GM12878 (cell line): ENCODE results near the gene SPTA1. TPM values are rescaled to one million over a fixed set of nuclear protein-coding genes. Genes with fewer than 3 reads are reported as not detected.

Experiments used
- ATAC-seq: fragments of 200-7000 bp; cut with Tn5 transposase; 3 replicates; pipeline ENCODE4 v1.9.1; 2020; ENCODE audit warnings: mild to moderate bottlenecking, moderate library complexity
- BruUV-seq: library from RNA; stranded (reverse); fragments of 400-500 nt; replicated peaks from 2 replicates; lab custom pipeline; 2021; lab: Mats Ljungman, UMichigan
- CTCF ChIA-PET: fragments of 300-600 bp; sonication (Branson Sonifier 250); formaldehyde crosslinking; extraction: SDS; loops from one replicate; lab custom pipeline; 2021; ENCODE audit warnings: inconsistent platforms; lab: Yijun Ruan, JAX
- POLR2A ChIA-PET: fragments of 350-600 bp; formaldehyde crosslinking; extraction: SDS; loops from one replicate; lab custom pipeline; 2021; ENCODE audit warnings: inconsistent platforms; lab: Charles Lee
- RAD21 ChIA-PET: fragments of 300-600 bp; sonication (Branson Sonifier 250); formaldehyde crosslinking; loops from one replicate; lab custom pipeline; 2023; ENCODE audit warnings: antibody characterized with exemption; ENCODE audit not compliant: unreplicated experiment; lab: Charles Lee
- SMC1A ChIA-PET: fragments of 300-600 bp; sonication (Branson Sonifier 250); formaldehyde crosslinking; loops from one replicate; lab custom pipeline; 2023; ENCODE audit not compliant: unreplicated experiment, uncharacterized antibody; lab: Charles Lee
- DNase-seq: peaks from one replicate; pipeline ENCODE4 v3.0.0-alpha.2; 2011; ENCODE audit warnings: low read depth, low spot score
- FAIRE-seq: peaks from 3 replicates; lab custom pipeline; 2011; peaks lifted over from hg19 to GRCh38; lab: Jason Lieb, UNC
- H2AFZ ChIP-seq: 2 replicates; pipeline ENCODE4 v1.6.0; 2011; ENCODE audit warnings: low read depth, low read length, control low read depth; ENCODE audit not compliant: control insufficient read depth
- H3K27ac ChIP-seq: 2 replicates; pipeline ENCODE4 v1.5.1; 2011; ENCODE audit warnings: control low read depth; ENCODE audit not compliant: control insufficient read depth, insufficient read depth
- H3K27me3 ChIP-seq, 2 experiments: replicated peaks in 1 of 2; 2 replicates each; pipeline versions ENCODE4 v1.6.0 to v1.6.1; 2011; ENCODE audit warnings: low read length in 1 of 2; ENCODE audit not compliant: control insufficient read depth in 2 of 2, insufficient read depth in 2 of 2
- H3K36me3 ChIP-seq, 2 experiments: 2 replicates each; pipeline ENCODE4 v1.5.1; 2011; ENCODE audit warnings: low read length in 1 of 2; ENCODE audit not compliant: control insufficient read depth in 2 of 2, insufficient read depth in 2 of 2
- H3K4me1 ChIP-seq: 2 replicates; pipeline ENCODE4 v1.6.1; 2011; ENCODE audit warnings: mild to moderate bottlenecking, low read length, moderate library complexity, mixed read lengths; ENCODE audit not compliant: control insufficient read depth, insufficient read depth
- H3K4me2 ChIP-seq: 2 replicates; pipeline ENCODE4 v1.6.0; 2011; ENCODE audit warnings: control low read depth; ENCODE audit not compliant: control insufficient read depth, insufficient read depth
- H3K4me3 ChIP-seq: fragments of 200-600 bp; sonication (generic); 2 replicates; pipeline ENCODE4 v1.5.1; 2016
- H3K79me2 ChIP-seq: 2 replicates; pipeline ENCODE4 v1.6.0; 2011; ENCODE audit warnings: low read length; ENCODE audit not compliant: control insufficient read depth, insufficient read depth
- H3K9ac ChIP-seq: 2 replicates; pipeline ENCODE4 v1.8.0; 2011; ENCODE audit warnings: low read length, control low read depth, mixed read lengths; ENCODE audit not compliant: control insufficient read depth, insufficient read depth
- H3K9me3 ChIP-seq: replicated peaks from 3 replicates; pipeline ENCODE4 v1.5.1; 2011; ENCODE audit warnings: mild to moderate bottlenecking, low read length; ENCODE audit not compliant: control insufficient read depth, insufficient read depth
- H4K20me1 ChIP-seq: 2 replicates; pipeline ENCODE4 v1.6.0; 2011; ENCODE audit not compliant: control insufficient read depth, insufficient read depth
- ASH2L ChIP-seq: fragments of 300-600, 200-600 bp; sonication (generic); IDR thresholded peaks from 2 replicates; pipeline ENCODE4 v1.6.1; 2017; ENCODE audit warnings: low read depth, mild to moderate bottlenecking, borderline replicate concordance
- CBX3 ChIP-seq: fragments of 200-600 bp; sonication (generic); IDR thresholded peaks from 2 replicates; pipeline ENCODE4 v1.6.1; 2016; ENCODE audit warnings: low read depth, borderline replicate concordance
- EED ChIP-seq: sonication (generic); IDR thresholded peaks from 2 replicates; pipeline ENCODE4 v1.6.1; 2016; ENCODE audit warnings: antibody characterized with exemption, low read depth
- HDGF ChIP-seq: fragments of 450-650 bp; IDR thresholded peaks from 2 replicates; pipeline ENCODE4 v1.6.1; 2016; ENCODE audit warnings: antibody characterized with exemption
- IRF4 ChIP-seq: IDR thresholded peaks from 2 replicates; pipeline ENCODE4 v1.6.1; 2011; ENCODE audit warnings: low read depth, low read length
- JUND ChIP-seq: IDR thresholded peaks from 2 replicates; pipeline ENCODE4 v1.6.1; 2012; ENCODE audit warnings: low read depth, mild to moderate bottlenecking, low read length, improper control_type of control experiment, moderate library complexity
- KAT2A ChIP-seq: conservative IDR thresholded peaks from 2 replicates; pipeline ENCODE4 v1.6.1; 2011; ENCODE audit warnings: low read depth, low read length; ENCODE audit not compliant: control insufficient read depth
- MYB ChIP-seq: fragments of 150-350 bp; IDR thresholded peaks from 2 replicates; pipeline ENCODE4 v1.6.1; 2014; ENCODE audit warnings: mild to moderate bottlenecking, low read depth, low read length, borderline replicate concordance
- NFXL1 ChIP-seq: fragments of 450-650 bp; IDR thresholded peaks from 2 replicates; pipeline ENCODE4 v1.6.1; 2017; ENCODE audit warnings: antibody characterized with exemption, mild to moderate bottlenecking, borderline replicate concordance
- NFYA ChIP-seq: IDR thresholded peaks from 2 replicates; pipeline ENCODE4 v1.6.1; 2011; ENCODE audit warnings: low read depth, mild to moderate bottlenecking, low read length, improper control_type of control experiment, borderline replicate concordance
- NFYB ChIP-seq: IDR thresholded peaks from 2 replicates; pipeline ENCODE4 v1.6.1; 2011; ENCODE audit warnings: low read depth, mild to moderate bottlenecking, low read length, improper control_type of control experiment, moderate library complexity; ENCODE audit not compliant: insufficient read depth
- PAX8 ChIP-seq: fragments of 450-650 bp; IDR thresholded peaks from 2 replicates; pipeline ENCODE4 v1.6.1; 2017; ENCODE audit warnings: mild to moderate bottlenecking, moderate library complexity
- POLR2AphosphoS2 ChIP-seq: IDR thresholded peaks from 2 replicates; pipeline ENCODE4 v1.6.1; 2011; ENCODE audit warnings: low read depth, mild to moderate bottlenecking, low read length, improper control_type of control experiment, moderate library complexity
- RB1 ChIP-seq: fragments of 450-650 bp; formaldehyde crosslinking; IDR thresholded peaks from 2 replicates; pipeline ENCODE4 v1.6.1; 2017; ENCODE audit warnings: mild to moderate bottlenecking, borderline replicate concordance
- SMAD5 ChIP-seq: IDR thresholded peaks from 2 replicates; pipeline ENCODE4 v1.6.1; 2016; ENCODE audit warnings: antibody characterized with exemption, low read depth
- SMARCA5 ChIP-seq: fragments of 450-650 bp; IDR thresholded peaks from 2 replicates; pipeline ENCODE4 v1.6.1; 2017; ENCODE audit warnings: mild to moderate bottlenecking
- SREBF2 ChIP-seq: IDR thresholded peaks from 2 replicates; pipeline ENCODE4 v1.6.1; 2012; ENCODE audit warnings: mild to moderate bottlenecking, low read length
- STAT1 ChIP-seq: fragments of 450-650 bp; conservative IDR thresholded peaks from 2 replicates; pipeline ENCODE4 v1.6.1; 2014; ENCODE audit warnings: antibody characterized with exemption, mild to moderate bottlenecking
- STAT3 ChIP-seq: IDR thresholded peaks from 2 replicates; pipeline ENCODE4 v1.6.1; 2011; ENCODE audit warnings: low read depth, low read length, improper control_type of control experiment
- TARDBP ChIP-seq: IDR thresholded peaks from 2 replicates; pipeline ENCODE4 v1.6.1; 2016; ENCODE audit warnings: borderline replicate concordance
- YBX1 ChIP-seq: fragments of 450-650 bp; IDR thresholded peaks from 2 replicates; pipeline ENCODE4 v1.6.1; 2016; ENCODE audit warnings: antibody characterized with exemption
- WGBS: methylation state at CpG from one replicate; pipeline ENCODE4 v1.1.6; 2016; ENCODE audit warnings: low lambda C conversion rate; ENCODE audit not compliant: insufficient replicate concordance, insufficient coverage; ENCODE audit errors: missing lambda C conversion rate; 5-methylcytosine and 5-hydroxymethylcytosine counted together
- in situ Hi-C: fragments of 300-500 bp; cut with MboI; formaldehyde crosslinking; loops from 9 replicates; pipeline ENCODE4 v1.14.3; 2018; ENCODE audit warnings: mixed read lengths
- intact Hi-C: fragments of 100-400 bp; cut with micrococcal nuclease; formaldehyde crosslinking; loops from one replicate; pipeline ENCODE4 v1.14.2; 2022; ENCODE audit not compliant: unreplicated experiment
- polyA plus RNA-seq, 11 experiments: library from polyadenylated mRNA; depleted of rRNA in 4 of 11; unstranded in 6 of 11; stranded (reverse) in 5 of 11; fragments of >200 nt; fragmentation: Nextera tagmentation in 4 of 11; fragmentation: Illumina TruSeq in 1 of 11; extraction: Ambion mirVana in 4 of 11; extraction: Trizol in 1 of 11; gene quantifications; 1 replicate in 1 of 11; 2 replicates in 10 of 11; pipeline versions ENCODE4 v1.2.1 to v1.2.3, GENCODE V29; 2011 to 2016; ENCODE audit warnings: inconsistent platforms in 2 of 11, missing spikeins in 2 of 11, low read depth in 1 of 11
- total RNA-seq, 4 experiments: library from RNA; depleted of rRNA in 3 of 4; stranded (reverse); fragments of >200 nt in 3 of 4; fragmentation: Illumina TruSeq in 1 of 4; extraction: Trizol in 1 of 4; gene quantifications; 2 replicates each; pipeline versions ENCODE4 v1.2.1 to v1.2.3, GENCODE V29; 2013 to 2021

SPTA1 gene
- total and polyA plus RNA-seq, 10 of the 15 experiments (the other 5 are each of a cell fraction or from before 2014, with no cell fraction given) = under 0.01 to 0.21 (median 0.12) TPM; not detected in 5

GRCh38 chr1:158586942-158587341 lies 99.6 kb downstream of the SPTA1 start:
- no peaks in the 10 kb centered on the region for H3K27me3 ChIP-seq
- ATAC-seq (no peak), DNase-seq (no peak), FAIRE-seq (no peak)
- H4K20me1 ChIP-seq = no peaks in the 10 kb centered on the region
- ChIA-PET CTCF (no interaction called here), POLR2A (no interaction called here), RAD21 (no interaction called here), SMC1A (no interaction called here)
- no TSS peak for BruUV-seq
- in situ Hi-C loops = no loop called here
- no peak overlapping the region for H3K27ac ChIP-seq
- intact Hi-C loops = no loop called here
- no peaks in the 10 kb centered on the region for H3K36me3 ChIP-seq
- H3K4me2 ChIP-seq = no peak overlapping the region
- H2AFZ ChIP-seq = no peak overlapping the region
- H3K9me3 ChIP-seq = no peaks in the 10 kb centered on the region
- no peaks in the 10 kb centered on the region for H3K79me2 ChIP-seq
- TF ChIP-seq NFXL1 (no peak), STAT1 (no peak), SMARCA5 (no peak), HDGF (no peak), IRF4 (no peak), NFYA (no peak), YBX1 (no peak)
- WGBS = 23% methylated on average over 1 of the region's 1 CpG
- no peak overlapping the region for H3K9ac ChIP-seq
- H3K4me1 ChIP-seq = no peaks in the 10 kb centered on the region
- H3K4me3 ChIP-seq = no peak overlapping the region

DNA sequence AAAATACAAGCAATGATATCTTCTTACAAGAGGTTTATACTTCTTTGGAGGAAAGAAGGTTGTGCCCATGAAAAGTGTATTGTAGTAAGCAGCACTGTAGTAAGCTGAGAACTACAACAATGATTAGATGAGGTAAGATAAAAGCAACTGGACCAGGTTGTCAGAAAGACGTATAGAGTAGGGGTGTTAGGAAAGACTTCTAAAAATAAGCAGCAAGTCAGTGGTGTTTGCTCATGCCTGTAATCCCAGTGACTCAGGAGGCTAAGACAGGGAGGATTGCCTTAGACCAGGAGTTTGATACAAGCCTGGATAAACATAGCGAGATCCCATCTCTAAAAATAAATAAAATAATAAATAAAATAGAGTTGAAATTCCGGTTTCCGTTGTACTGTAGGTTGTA lies 102.6 kb downstream of the SPTA1 start:
- SMC1A ChIA-PET = no interaction called here
- no peak for DNase-seq
- H3K36me3 ChIP-seq = no peaks in the 10 kb centered on the region
- no peak overlapping the region for H3K4me3 ChIP-seq
- intact Hi-C loops = no loop called here
- no peak for TF ChIP-seq SREBF2
- no peak for TF ChIP-seq STAT3
- no peak for TF ChIP-seq POLR2AphosphoS2
- no peak for TF ChIP-seq PAX8
- no peak for TF ChIP-seq NFYB
- TF ChIP-seq SMAD5 = no peak
- TF ChIP-seq JUND = no peak
- TF ChIP-seq ASH2L = no peak
- TF ChIP-seq KAT2A = no peak
- no peak for TF ChIP-seq RB1
- TF ChIP-seq MYB = no peak
- TF ChIP-seq TARDBP = no peak
- TF ChIP-seq EED = no peak
- no peak for TF ChIP-seq CBX3
- TF ChIP-seq, all 136 proteins: peak for 0
- in situ Hi-C loops = no loop called here
- ATAC-seq (no peak), FAIRE-seq (no peak)
- no TSS peak for BruUV-seq
- no peaks in the 10 kb centered on the region for H4K20me1 ChIP-seq
- ChIA-PET POLR2A (no interaction called here), RAD21 (no interaction called here), CTCF (no interaction called here)
- H3K79me2 ChIP-seq = no peaks in the 10 kb centered on the region
- WGBS = 33% methylated on average over 4 of the region's 4 CpGs
- no peak overlapping the region for H3K4me2 ChIP-seq
- H3K4me1 ChIP-seq = no peaks in the 10 kb centered on the region
- no peak overlapping the region for H3K9ac ChIP-seq
- H3K27ac ChIP-seq = no peak overlapping the region
- H3K9me3 ChIP-seq = no peaks in the 10 kb centered on the region
- no peak overlapping the region for H2AFZ ChIP-seq
- no peaks in the 10 kb centered on the region for H3K27me3 ChIP-seq
